OCI-LY1 (cell line): ENCODE measurements around the gene TCP11L2.

ENCODE experiments used
- H2AFZ ChIP-seq: fragments of 200-600 bp; sonication (generic), shearing (Covaris generic); 2 replicates; pipeline ENCODE4 v1.6.0; 2014; ENCODE audit warnings: antibody characterized with exemption, mild to moderate bottlenecking, low read length
- H3F3A ChIP-seq: fragments of 200-600 bp; sonication (generic), shearing (Covaris generic); 2 replicates; pipeline ENCODE4 v1.6.0; 2014; ENCODE audit warnings: mild to moderate bottlenecking, antibody characterized with exemption, low read length, moderate library complexity; ENCODE audit not compliant: insufficient read depth
- H3K27ac ChIP-seq: fragments of 200-600 bp; sonication (generic); 2 replicates; pipeline ENCODE4 v1.5.1; 2014; ENCODE audit warnings: low read length, mixed run types, mild to moderate bottlenecking, low read depth; ENCODE audit not compliant: poor library complexity, severe bottlenecking
- H3K27me3 ChIP-seq: fragments of 200-600 bp; sonication (generic); 2 replicates; pipeline ENCODE4 v1.6.0; 2014; ENCODE audit warnings: antibody characterized with exemption, mild to moderate bottlenecking, low read length, moderate library complexity; ENCODE audit not compliant: insufficient read depth
- H3K36me3 ChIP-seq: fragments of 200-600 bp; sonication (generic); 2 replicates; pipeline ENCODE4 v1.6.1; 2014; ENCODE audit warnings: mild to moderate bottlenecking, antibody characterized with exemption, low read length, moderate library complexity, mixed read lengths; ENCODE audit not compliant: insufficient read depth
- H3K4me1 ChIP-seq: fragments of 200-600 bp; sonication (generic); 2 replicates; pipeline ENCODE4 v1.5.1; 2014; ENCODE audit warnings: mild to moderate bottlenecking, low read length, moderate library complexity; ENCODE audit not compliant: insufficient read depth, severe bottlenecking
- H3K4me2 ChIP-seq: fragments of 200-600 bp; sonication (generic), shearing (Covaris generic); 2 replicates; pipeline ENCODE4 v1.6.1; 2014; ENCODE audit warnings: low read length
- H3K4me3 ChIP-seq: fragments of 200-600 bp; sonication (generic); 2 replicates; pipeline ENCODE4 v1.5.1; 2014; ENCODE audit warnings: low read length, low read depth, mild to moderate bottlenecking, mixed read lengths; ENCODE audit not compliant: poor library complexity, severe bottlenecking
- H3K79me2 ChIP-seq: fragments of 200-600 bp; shearing (Covaris generic); 2 replicates; pipeline ENCODE4 v1.6.1; 2016; ENCODE audit warnings: mixed run types, low read length, mixed read lengths; ENCODE audit not compliant: insufficient read depth
- H3K9ac ChIP-seq: fragments of 200-600 bp; sonication (generic), shearing (Covaris generic); 2 replicates; pipeline ENCODE4 v1.6.1; 2014; ENCODE audit warnings: mild to moderate bottlenecking, low read length, mixed read lengths
- H3K9me2 ChIP-seq: fragments of 200-600 bp; sonication (generic), shearing (Covaris generic); 2 replicates; pipeline ENCODE4 v1.6.1; 2014; ENCODE audit warnings: low read depth, mild to moderate bottlenecking, low read length, mixed read lengths
- H3K9me3 ChIP-seq: fragments of 200-600 bp; shearing (Covaris generic); 2 replicates; pipeline ENCODE4 v1.6.1; 2014; ENCODE audit warnings: low read length, mixed read lengths
- H4K20me1 ChIP-seq: fragments of 200-600 bp; sonication (generic), shearing (Covaris generic); 2 replicates; pipeline ENCODE4 v1.6.0; 2016; ENCODE audit warnings: mild to moderate bottlenecking, low read length; ENCODE audit not compliant: insufficient read depth
- EZH2 ChIP-seq: fragments of 200-600 bp; sonication (generic), shearing (Covaris generic); IDR thresholded peaks from 2 replicates; pipeline ENCODE4 v1.8.0; 2017; ENCODE audit warnings: borderline replicate concordance, mixed run types, mild to moderate bottlenecking, antibody characterized with exemption, low read length, moderate library complexity, mixed read lengths
- TF ChIP-seq, protein P1 (sequence below): fragments of 200-600 bp; sonication (generic), shearing (Covaris generic); IDR thresholded peaks from 2 replicates; pipeline ENCODE4 v1.5.1; 2017; ENCODE audit warnings: mild to moderate bottlenecking, antibody characterized with exemption, low read length, moderate library complexity, mixed read lengths

The TCP11L2 gene

DNA sequence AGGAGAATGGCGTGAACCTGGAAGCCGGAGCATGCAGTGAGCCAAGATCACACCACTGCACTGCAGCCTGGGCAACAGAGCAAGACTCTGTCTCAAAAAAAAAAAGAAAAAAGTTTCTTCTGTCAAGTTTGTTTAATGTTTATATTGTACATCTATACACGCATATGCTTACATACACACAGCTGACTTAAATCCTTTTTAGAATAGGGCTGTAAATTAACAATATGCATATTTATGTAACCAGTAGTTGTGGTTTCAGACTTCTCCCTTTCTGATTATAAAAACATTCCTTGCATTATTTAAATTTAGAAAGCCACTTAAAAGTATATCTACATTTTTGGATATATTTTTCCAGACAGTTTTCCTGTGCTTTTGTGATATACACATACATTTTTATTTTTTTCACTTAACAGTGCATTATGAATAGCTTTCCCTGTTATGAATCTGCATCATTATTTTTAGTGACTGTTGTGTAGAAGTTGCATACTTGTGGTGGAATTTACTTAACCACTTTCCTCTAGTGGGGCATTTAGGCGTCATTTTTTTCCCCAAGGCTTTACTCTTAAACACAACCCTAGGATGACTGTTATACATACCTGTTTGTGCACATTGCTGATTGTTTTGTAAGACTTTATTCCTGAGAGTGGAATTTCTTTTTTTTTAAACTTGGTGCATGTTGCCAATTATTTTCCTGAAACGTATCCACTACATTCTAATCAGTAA is 84.4 kb downstream of the TCP11L2 start:
- Histone ChIP-seq H3K4me1 (no peaks in the 10 kb centered on the region), H3K9me2 (no peaks in the 10 kb centered on the region), H3K9me3 (no peaks in the 10 kb centered on the region), H3K27ac (no peak overlapping the region), H3K4me3 (no peak overlapping the region), H3K9ac (no peak overlapping the region), H3K4me2 (no peak overlapping the region), H4K20me1 (no peaks in the 10 kb centered on the region), H3K36me3 (peaks cover 11% of the 10 kb centered on the region), H3K79me2 (no peaks in the 10 kb centered on the region), H3K27me3 (no peaks in the 10 kb centered on the region), H2AFZ (no peak overlapping the region), H3F3A (no peaks in the 10 kb centered on the region)
- TF ChIP-seq EZH2: no peak
- TF ChIP-seq, protein P1, sequence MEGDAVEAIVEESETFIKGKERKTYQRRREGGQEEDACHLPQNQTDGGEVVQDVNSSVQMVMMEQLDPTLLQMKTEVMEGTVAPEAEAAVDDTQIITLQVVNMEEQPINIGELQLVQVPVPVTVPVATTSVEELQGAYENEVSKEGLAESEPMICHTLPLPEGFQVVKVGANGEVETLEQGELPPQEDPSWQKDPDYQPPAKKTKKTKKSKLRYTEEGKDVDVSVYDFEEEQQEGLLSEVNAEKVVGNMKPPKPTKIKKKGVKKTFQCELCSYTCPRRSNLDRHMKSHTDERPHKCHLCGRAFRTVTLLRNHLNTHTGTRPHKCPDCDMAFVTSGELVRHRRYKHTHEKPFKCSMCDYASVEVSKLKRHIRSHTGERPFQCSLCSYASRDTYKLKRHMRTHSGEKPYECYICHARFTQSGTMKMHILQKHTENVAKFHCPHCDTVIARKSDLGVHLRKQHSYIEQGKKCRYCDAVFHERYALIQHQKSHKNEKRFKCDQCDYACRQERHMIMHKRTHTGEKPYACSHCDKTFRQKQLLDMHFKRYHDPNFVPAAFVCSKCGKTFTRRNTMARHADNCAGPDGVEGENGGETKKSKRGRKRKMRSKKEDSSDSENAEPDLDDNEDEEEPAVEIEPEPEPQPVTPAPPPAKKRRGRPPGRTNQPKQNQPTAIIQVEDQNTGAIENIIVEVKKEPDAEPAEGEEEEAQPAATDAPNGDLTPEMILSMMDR: no peak

- Histone ChIP-seq H3K36me3 (peaks cover 6% of the 10 kb centered on the region; the same call in 1 of the 2 replicates), H2AFZ (no peak overlapping the region), H3K9me3 (no peaks in the 10 kb centered on the region), H3K9me2 (no peaks in the 10 kb centered on the region), H3K9ac (no peak overlapping the region), H3F3A (no peaks in the 10 kb centered on the region), H3K27ac (no peak overlapping the region), H3K4me3 (no peak overlapping the region), H3K79me2 (no peaks in the 10 kb centered on the region), H4K20me1 (no peaks in the 10 kb centered on the region), H3K4me1 (no peaks in the 10 kb centered on the region), H3K27me3 (no peaks in the 10 kb centered on the region), H3K4me2 (no peak overlapping the region)
- no peak for TF ChIP-seq EZH2
- TF ChIP-seq, protein P1: no peak
These were observed 85.4 kb downstream of the TCP11L2 start for GRCh38 chr12:106387848-106388377.

- H3K27me3 ChIP-seq: no peaks in the 10 kb centered on the region
- no peak overlapping the region for H3K27ac ChIP-seq
- H2AFZ ChIP-seq: no peak overlapping the region
These were observed 86.6 kb downstream of the TCP11L2 start for GRCh38 chr12:106389151-106389550.

More at GRCh38 chr12:106389151-106389550, 86.6 kb downstream of the TCP11L2 start:
- Histone ChIP-seq H3K9me2 (no peaks in the 10 kb centered on the region), H4K20me1 (no peaks in the 10 kb centered on the region), H3K9ac (no peak overlapping the region), H3K4me3 (no peak overlapping the region), H3F3A (no peaks in the 10 kb centered on the region), H3K9me3 (no peaks in the 10 kb centered on the region), H3K79me2 (no peaks in the 10 kb centered on the region), H3K4me1 (no peaks in the 10 kb centered on the region), H3K36me3 (peaks cover 8% of the 10 kb centered on the region), H3K4me2 (no peak overlapping the region)
- TF ChIP-seq EZH2: no peak
- TF ChIP-seq, protein P1: no peak
